ENCODE measurements around the gene DMRTB1. TPM values are rescaled to one million over a fixed set of nuclear protein-coding genes. Genes with fewer than 3 reads are reported as not detected.
A peak's percentile ranks its signal among the peaks of the same experiment; 100 is the strongest.

DMRTB1 gene
- total RNA-seq, 2 donors from 2014 or later = not detected

DNA sequence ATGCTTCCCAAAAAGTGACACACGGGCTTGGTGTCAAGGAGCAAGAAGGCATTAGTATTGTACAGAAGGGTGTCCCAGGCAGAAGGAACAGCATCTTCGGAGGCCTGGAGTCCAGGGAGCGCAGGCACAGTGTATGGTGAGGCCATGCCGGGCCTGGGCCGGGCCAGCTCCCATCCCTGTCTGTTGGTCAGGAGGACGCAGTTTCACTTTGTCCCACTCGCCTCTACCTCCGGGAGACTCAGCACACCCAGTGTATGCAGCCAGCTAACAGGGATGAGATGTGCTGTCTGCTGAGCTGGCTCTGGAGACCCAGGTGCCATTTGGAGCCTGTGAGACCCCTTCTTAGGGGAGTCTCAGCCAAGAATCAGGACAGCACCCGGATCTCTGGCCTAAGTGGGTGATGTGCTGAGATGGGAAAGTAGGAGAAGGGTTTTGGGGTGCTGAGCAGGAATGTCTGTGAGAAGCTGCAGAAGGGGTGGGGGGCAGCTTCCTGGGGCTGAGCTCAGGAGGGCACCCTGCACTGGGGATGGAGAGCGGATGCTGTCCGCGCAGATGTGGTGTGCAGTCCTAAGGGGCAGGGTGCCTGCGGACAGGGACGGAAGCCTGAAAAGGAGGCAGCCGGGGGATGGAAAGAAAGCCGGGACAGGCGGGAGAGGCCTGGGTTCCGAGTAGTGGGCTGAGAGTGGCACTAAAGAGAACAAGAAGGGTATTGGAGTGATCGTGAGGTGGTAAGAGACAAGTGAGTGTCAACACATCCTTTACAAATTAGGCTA is 25.7 kb downstream of the DMRTB1 start:
- H3K27ac ChIP-seq (ENCODE audit: low read depth, low read length) = no peak overlapping the region
- no peak overlapping the region for H3K4me3 ChIP-seq (ENCODE audit: low read length)
- H3K4me1 Mint-ChIP-seq = peaks cover 2% of the 10 kb centered on the region
- H3K9me3 Mint-ChIP-seq = peaks cover 10% of the 10 kb centered on the region
- H3K36me3 Mint-ChIP-seq (ENCODE audit: low read depth) = no peaks in the 10 kb centered on the region
- no peak overlapping the region for H3K4me3 Mint-ChIP-seq
- H3K9me3 ChIP-seq (ENCODE audit: control insufficient read depth, low read length) = no peaks in the 10 kb centered on the region
- H3K9ac ChIP-seq (ENCODE audit: extremely low read depth, low read length, poor library complexity, severe bottlenecking) = no peak overlapping the region
- H3K36me3 ChIP-seq (ENCODE audit: control insufficient read depth, insufficient read depth, low read length) = no peaks in the 10 kb centered on the region
- no peaks in the 10 kb centered on the region for H3K4me1 ChIP-seq (ENCODE audit: control insufficient read depth, insufficient read depth, low read length)
- TF ChIP-seq CTCF (conservative IDR thresholded peaks at IDR 0.05) = no peak
- H3K27ac Mint-ChIP-seq = no peak overlapping the region
- no peak for DNase-seq
- H3K27me3 Mint-ChIP-seq (ENCODE audit: insufficient read depth) = peaks cover 7% of the 10 kb centered on the region
- 85 to 94% methylated on average over 15 to 19 of the region's 19 CpGs for WGBS, 2 experiments (ENCODE audit: insufficient coverage in 1 of 2, insufficient read length in 1 of 2)
- H3K27me3 ChIP-seq (ENCODE audit: control insufficient read depth, insufficient read depth, low read length, poor library complexity, severe bottlenecking) = no peaks in the 10 kb centered on the region

DNA sequence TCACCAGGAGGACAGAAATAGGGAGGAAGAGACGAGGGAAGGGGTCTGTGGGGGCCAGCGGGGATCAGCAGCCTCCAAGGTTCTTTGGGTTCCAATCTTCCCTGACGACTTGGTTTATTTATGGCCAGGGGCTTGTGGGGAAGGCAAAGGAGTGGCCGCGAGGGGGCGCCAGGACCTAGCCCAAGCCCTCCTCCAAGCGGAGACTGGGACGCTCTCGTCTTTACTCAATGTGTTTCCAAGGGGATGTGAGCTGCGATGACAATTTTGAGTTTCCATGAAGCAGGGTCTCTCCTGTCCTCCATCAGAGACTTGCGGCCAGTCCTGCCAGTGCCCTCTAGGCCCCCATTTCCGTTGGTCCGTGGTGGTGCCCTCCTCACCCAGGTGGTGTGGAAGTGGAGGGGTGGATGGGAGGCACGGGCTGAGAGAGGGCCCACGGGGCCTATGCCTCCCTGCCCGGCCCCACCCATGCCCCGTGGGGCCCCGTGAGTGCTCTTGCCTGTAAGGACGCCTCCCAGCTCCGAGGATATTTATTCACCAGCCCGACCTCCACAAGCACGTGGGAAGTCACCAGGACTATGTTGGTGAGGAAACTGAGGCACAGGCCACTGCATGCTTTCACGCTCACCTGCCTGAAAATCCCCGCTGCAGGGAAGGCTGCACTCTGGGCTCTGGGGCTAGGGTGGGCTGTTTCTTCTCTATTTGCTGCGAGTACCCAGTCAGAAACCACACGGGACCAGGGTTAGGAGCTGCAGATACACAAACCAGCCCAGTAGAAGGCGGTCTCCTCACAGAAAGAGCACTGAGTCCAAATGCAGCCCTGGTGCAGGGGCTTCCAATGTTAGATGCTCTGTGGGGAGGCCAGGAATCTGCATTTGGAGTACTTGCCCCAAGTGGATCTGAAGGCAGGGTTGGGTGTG is 26.5 kb downstream of the DMRTB1 start:
- peaks cover 7% of the 10 kb centered on the region for H3K27me3 Mint-ChIP-seq (ENCODE audit: insufficient read depth)
- no peaks in the 10 kb centered on the region for H3K36me3 Mint-ChIP-seq (ENCODE audit: low read depth)
- Histone ChIP-seq H3K9me3 (ENCODE audit: control insufficient read depth, low read length) (no peaks in the 10 kb centered on the region), H3K27me3 (ENCODE audit: control insufficient read depth, insufficient read depth, low read length, poor library complexity, severe bottlenecking) (no peaks in the 10 kb centered on the region), H3K4me3 (ENCODE audit: low read length) (no peak overlapping the region), H3K4me1 (ENCODE audit: control insufficient read depth, insufficient read depth, low read length) (no peaks in the 10 kb centered on the region), H3K27ac (ENCODE audit: low read depth, low read length) (no peak overlapping the region), H3K36me3 (ENCODE audit: control insufficient read depth, insufficient read depth, low read length) (no peaks in the 10 kb centered on the region), H3K9ac (ENCODE audit: extremely low read depth, low read length, poor library complexity, severe bottlenecking) (no peak overlapping the region)
- peaks cover 2% of the 10 kb centered on the region for H3K4me1 Mint-ChIP-seq
- H3K4me3 Mint-ChIP-seq = no peak overlapping the region
- H3K27ac Mint-ChIP-seq = no peak overlapping the region
- 37 to 40% methylated on average over 20 to 27 of the region's 27 CpGs for WGBS, 2 experiments (ENCODE audit: insufficient coverage in 1 of 2, insufficient read length in 1 of 2)
- DNase-seq = peak; percentile 96
- H3K9me3 Mint-ChIP-seq = peaks cover 11% of the 10 kb centered on the region
- peak; percentile 97 for TF ChIP-seq CTCF (conservative IDR thresholded peaks at IDR 0.05)

DNA sequence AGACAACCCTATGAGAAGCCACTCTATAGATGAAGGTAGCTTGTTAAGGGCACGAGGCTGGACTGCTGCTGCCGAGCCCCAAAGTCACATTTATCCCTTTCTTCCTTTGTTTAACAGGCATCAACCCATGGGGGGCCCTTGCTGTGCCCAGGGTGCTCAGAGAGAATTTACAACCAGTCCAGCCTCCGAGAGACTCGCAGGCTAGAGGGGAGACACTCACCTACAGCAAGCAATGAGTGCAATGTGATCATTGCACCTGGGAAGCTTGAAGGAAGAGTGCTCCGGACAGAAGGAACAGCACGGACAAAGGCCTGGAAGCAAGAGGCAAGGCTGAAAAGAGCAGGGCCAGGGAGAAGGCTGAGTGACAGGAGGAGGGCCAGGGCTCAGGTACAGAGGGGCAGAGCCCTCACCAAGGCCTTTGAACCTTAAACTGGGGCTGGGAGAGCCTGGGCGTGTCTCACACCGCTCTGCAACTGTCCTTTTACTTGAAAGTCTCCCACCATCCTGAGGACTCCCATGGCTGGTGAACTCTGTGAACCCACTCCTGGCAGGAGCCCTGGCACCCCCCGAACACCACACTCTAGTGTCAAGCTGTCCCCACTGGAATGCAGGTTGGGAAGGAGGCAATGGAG is 27.3 kb downstream of the DMRTB1 start:
- Mint-ChIP-seq H3K36me3 (ENCODE audit: low read depth) (no peaks in the 10 kb centered on the region), H3K27me3 (ENCODE audit: insufficient read depth) (peaks cover 7% of the 10 kb centered on the region), H3K9me3 (peaks cover 11% of the 10 kb centered on the region), H3K4me3 (no peak overlapping the region), H3K27ac (no peak overlapping the region), H3K4me1 (peaks cover 2% of the 10 kb centered on the region)
- no peak for DNase-seq
- Histone ChIP-seq H3K9me3 (ENCODE audit: control insufficient read depth, low read length) (no peaks in the 10 kb centered on the region), H3K36me3 (ENCODE audit: control insufficient read depth, insufficient read depth, low read length) (no peaks in the 10 kb centered on the region), H3K27me3 (ENCODE audit: control insufficient read depth, insufficient read depth, low read length, poor library complexity, severe bottlenecking) (no peaks in the 10 kb centered on the region), H3K4me3 (ENCODE audit: low read length) (no peak overlapping the region), H3K4me1 (ENCODE audit: control insufficient read depth, insufficient read depth, low read length) (no peaks in the 10 kb centered on the region), H3K9ac (ENCODE audit: extremely low read depth, low read length, poor library complexity, severe bottlenecking) (no peak overlapping the region), H3K27ac (ENCODE audit: low read depth, low read length) (no peak overlapping the region)
- WGBS, 2 experiments (ENCODE audit: insufficient coverage in 1 of 2, insufficient read length in 1 of 2) = 77 to 83% methylated on average over 2 to 9 of the region's 9 CpGs
- no peak for TF ChIP-seq CTCF (conservative IDR thresholded peaks at IDR 0.05)
